ENCODE data around the gene OR10A7.

DNA sequence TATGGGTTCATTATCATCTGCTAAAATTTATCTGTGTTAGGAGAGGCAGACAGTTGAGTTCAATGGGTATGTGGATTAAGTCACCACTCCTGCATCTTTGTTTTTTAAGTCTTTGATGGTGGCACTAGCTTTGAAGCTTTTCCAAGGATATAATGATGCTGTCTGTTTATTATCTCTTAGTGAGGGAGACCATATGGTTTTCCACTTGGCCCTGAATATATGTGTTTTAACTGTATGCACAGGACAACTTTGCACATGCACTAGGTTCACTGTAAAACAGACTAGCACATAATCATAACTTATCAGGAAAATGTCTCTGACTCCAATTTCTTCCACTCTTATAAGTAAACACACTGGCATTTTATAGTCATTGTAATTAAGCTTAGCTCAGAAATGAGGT lies 32.5 kb downstream of the OR10A7 start:
- TF ChIP-seq, protein P1, sequence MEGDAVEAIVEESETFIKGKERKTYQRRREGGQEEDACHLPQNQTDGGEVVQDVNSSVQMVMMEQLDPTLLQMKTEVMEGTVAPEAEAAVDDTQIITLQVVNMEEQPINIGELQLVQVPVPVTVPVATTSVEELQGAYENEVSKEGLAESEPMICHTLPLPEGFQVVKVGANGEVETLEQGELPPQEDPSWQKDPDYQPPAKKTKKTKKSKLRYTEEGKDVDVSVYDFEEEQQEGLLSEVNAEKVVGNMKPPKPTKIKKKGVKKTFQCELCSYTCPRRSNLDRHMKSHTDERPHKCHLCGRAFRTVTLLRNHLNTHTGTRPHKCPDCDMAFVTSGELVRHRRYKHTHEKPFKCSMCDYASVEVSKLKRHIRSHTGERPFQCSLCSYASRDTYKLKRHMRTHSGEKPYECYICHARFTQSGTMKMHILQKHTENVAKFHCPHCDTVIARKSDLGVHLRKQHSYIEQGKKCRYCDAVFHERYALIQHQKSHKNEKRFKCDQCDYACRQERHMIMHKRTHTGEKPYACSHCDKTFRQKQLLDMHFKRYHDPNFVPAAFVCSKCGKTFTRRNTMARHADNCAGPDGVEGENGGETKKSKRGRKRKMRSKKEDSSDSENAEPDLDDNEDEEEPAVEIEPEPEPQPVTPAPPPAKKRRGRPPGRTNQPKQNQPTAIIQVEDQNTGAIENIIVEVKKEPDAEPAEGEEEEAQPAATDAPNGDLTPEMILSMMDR (conservative IDR thresholded peaks at IDR 0.05; ENCODE audit: low read length): no peak
- no peak for TF ChIP-seq EZH2phosphoT487 (IDR thresholded peaks at IDR 0.05; ENCODE audit: borderline replicate concordance, low read depth, low read length)
